ENCODE data around the gene SNRNP48.
A peak's percentile ranks its signal among the peaks of the same experiment; 100 is the strongest.

SNRNP48 gene

GRCh38 chr6:7604003-7604402 lies 14.0 kb downstream of the SNRNP48 start:
- no peak for DNase-seq

GRCh38 chr6:7604506-7604905 lies 14.5 kb downstream of the SNRNP48 start:
- no peak for DNase-seq

GRCh38 chr6:7615611-7616383 lies 25.8 kb downstream of the SNRNP48 start:
- peak; percentile 41 for DNase-seq

- peak; percentile 94 for DNase-seq
Measured at GRCh38 chr6:7617801-7618764, 28.1 kb downstream of the SNRNP48 start.

- no peak for DNase-seq
Measured at GRCh38 chr6:7621761-7622160, 31.8 kb downstream of the SNRNP48 start.

GRCh38 chr6:7624796-7625710 lies 35.1 kb downstream of the SNRNP48 start:
- DNase-seq, result peak; percentile 88

GRCh38 chr6:7628479-7628878 lies 38.5 kb downstream of the SNRNP48 start:
- DNase-seq, result no peak

- DNase-seq, result no peak
Measured at GRCh38 chr6:7628909-7629308, 38.9 kb downstream of the SNRNP48 start.

- no peak for DNase-seq
Measured at GRCh38 chr6:7629321-7629720, 39.3 kb downstream of the SNRNP48 start.

- DNase-seq, result no peak
Measured at GRCh38 chr6:7630792-7631191, 40.8 kb downstream of the SNRNP48 start.

GRCh38 chr6:7631466-7631865 lies 41.5 kb downstream of the SNRNP48 start:
- no peak for DNase-seq

GRCh38 chr6:7632501-7633290 lies 42.7 kb downstream of the SNRNP48 start:
- no peak for DNase-seq

- no peak for DNase-seq
Measured at GRCh38 chr6:7633361-7633760, 43.4 kb downstream of the SNRNP48 start.

GRCh38 chr6:7636151-7636550 lies 46.2 kb downstream of the SNRNP48 start:
- no peak for DNase-seq

- DNase-seq, result no peak
Measured at GRCh38 chr6:7637533-7637932, 47.5 kb downstream of the SNRNP48 start.

- DNase-seq, result no peak
Measured at GRCh38 chr6:7639427-7639826, 49.4 kb downstream of the SNRNP48 start.

- DNase-seq, result no peak
Measured at GRCh38 chr6:7640016-7640415, 50.0 kb downstream of the SNRNP48 start.

- DNase-seq, result no peak
Measured at GRCh38 chr6:7640607-7641577, 50.9 kb downstream of the SNRNP48 start.

- no peak for DNase-seq
Measured at GRCh38 chr6:7642791-7643190, 52.8 kb downstream of the SNRNP48 start.

- no peak for DNase-seq
Measured at GRCh38 chr6:7644417-7644816, 54.4 kb downstream of the SNRNP48 start.

- no peak for DNase-seq
Measured at GRCh38 chr6:7646394-7646793, 56.4 kb downstream of the SNRNP48 start.
